Measurements from ENCODE around the gene NF1.
A peak's percentile ranks its signal among the peaks of the same experiment; 100 is the strongest.

Gene NF1

GRCh38 chr17:31357839-31358394, 263.1 kb downstream of the NF1 start:
- H3K36me3 ChIP-seq (ENCODE audit: control insufficient read depth, insufficient read depth, low read length): no peaks in the 10 kb centered on the region
- no peak overlapping the region for H3K27ac ChIP-seq (ENCODE audit: low read depth, low read length)
- H3K4me1 ChIP-seq (ENCODE audit: control insufficient read depth, low read depth, low read length): no peaks in the 10 kb centered on the region
- no peak overlapping the region for H3K4me2 ChIP-seq (ENCODE audit: low read length)
- H3K27me3 ChIP-seq (ENCODE audit: insufficient read depth, low read length, poor library complexity): no peaks in the 10 kb centered on the region
- no peak overlapping the region for H3K56ac ChIP-seq (ENCODE audit: low read length)
- no peaks in the 10 kb centered on the region for H3K79me2 ChIP-seq (ENCODE audit: control insufficient read depth, insufficient read depth, low read length)
- no CpG with 5 or more reads among the region's 3 CpGs for whole genome bisulfite sequencing (ENCODE audit: extremely low coverage, insufficient coverage, low lambda C conversion rate)
- H3K4ac ChIP-seq (ENCODE audit: low read depth, low read length): no peak overlapping the region
- H4K8ac ChIP-seq (ENCODE audit: low read depth, low read length): no peak overlapping the region
- H2BK15ac ChIP-seq (replicated peaks; ENCODE audit: low read depth): no peak overlapping the region
- DNase-seq: no peak
- H2BK120ac ChIP-seq (ENCODE audit: low read depth, low read length): no peak overlapping the region
- no peak overlapping the region for H3K18ac ChIP-seq (ENCODE audit: low read length)
- no peak overlapping the region for H3K9ac ChIP-seq (ENCODE audit: low read length)
- no peak overlapping the region for H2BK5ac ChIP-seq (ENCODE audit: low read length)
- H3K23ac ChIP-seq (ENCODE audit: low read length): no peak overlapping the region
- H2AK5ac ChIP-seq (ENCODE audit: low read length): no peak overlapping the region
- H4K5ac ChIP-seq (ENCODE audit: low read length): no peak overlapping the region
- no peak overlapping the region for H3K4me3 ChIP-seq (ENCODE audit: low read length)
- no peaks in the 10 kb centered on the region for H3K79me1 ChIP-seq (ENCODE audit: low read length)

- H3K79me1 ChIP-seq (ENCODE audit: low read length): no peaks in the 10 kb centered on the region
- no peak overlapping the region for H3K27ac ChIP-seq (ENCODE audit: low read depth, low read length)
- no peaks in the 10 kb centered on the region for H3K36me3 ChIP-seq (ENCODE audit: control insufficient read depth, insufficient read depth, low read length)
Measured at GRCh38 chr17:31364012-31364411, 269.2 kb downstream of the NF1 start.

GRCh38 chr17:31366088-31366487, 271.3 kb downstream of the NF1 start:
- H3K27ac ChIP-seq (ENCODE audit: low read depth, low read length): no peak overlapping the region
- no peaks in the 10 kb centered on the region for H3K36me3 ChIP-seq (ENCODE audit: control insufficient read depth, insufficient read depth, low read length)
- H3K56ac ChIP-seq (ENCODE audit: low read length): no peak overlapping the region
- no peak overlapping the region for H4K5ac ChIP-seq (ENCODE audit: low read length)
- H2AK5ac ChIP-seq (ENCODE audit: low read length): no peak overlapping the region
- H4K8ac ChIP-seq (ENCODE audit: low read depth, low read length): no peak overlapping the region
- H2BK120ac ChIP-seq (ENCODE audit: low read depth, low read length): no peak overlapping the region
- H3K79me1 ChIP-seq (ENCODE audit: low read length): no peaks in the 10 kb centered on the region
- H3K4me1 ChIP-seq (ENCODE audit: control insufficient read depth, low read depth, low read length): no peaks in the 10 kb centered on the region
- no peak overlapping the region for H3K23ac ChIP-seq (ENCODE audit: low read length)
- no peak overlapping the region for H3K18ac ChIP-seq (ENCODE audit: low read length)
- DNase-seq: no peak
- no peak overlapping the region for H3K4ac ChIP-seq (ENCODE audit: low read depth, low read length)
- H3K79me2 ChIP-seq (ENCODE audit: control insufficient read depth, insufficient read depth, low read length): no peaks in the 10 kb centered on the region
- no peak overlapping the region for H2BK5ac ChIP-seq (ENCODE audit: low read length)
- H3K4me2 ChIP-seq (ENCODE audit: low read length): no peak overlapping the region
- no peak overlapping the region for H3K4me3 ChIP-seq (ENCODE audit: low read length)
- no peak overlapping the region for H3K9ac ChIP-seq (ENCODE audit: low read length)
- H2BK15ac ChIP-seq (replicated peaks; ENCODE audit: low read depth): no peak overlapping the region
- no CpG with 5 or more reads among the region's 4 CpGs for WGBS (ENCODE audit: extremely low coverage, insufficient coverage, low lambda C conversion rate)
- no peaks in the 10 kb centered on the region for H3K27me3 ChIP-seq (ENCODE audit: insufficient read depth, low read length, poor library complexity)

More at GRCh38 chr17:31364012-31364411, 269.2 kb downstream of the NF1 start:
- Histone ChIP-seq H3K56ac (ENCODE audit: low read length) (no peak overlapping the region), H4K8ac (ENCODE audit: low read depth, low read length) (no peak overlapping the region), H3K9ac (ENCODE audit: low read length) (no peak overlapping the region), H3K23ac (ENCODE audit: low read length) (no peak overlapping the region), H2BK5ac (ENCODE audit: low read length) (no peak overlapping the region), H3K4me2 (ENCODE audit: low read length) (no peak overlapping the region), H2BK15ac (replicated peaks; ENCODE audit: low read depth) (no peak overlapping the region), H4K5ac (ENCODE audit: low read length) (no peak overlapping the region), H3K4ac (ENCODE audit: low read depth, low read length) (no peak overlapping the region), H2BK120ac (ENCODE audit: low read depth, low read length) (no peak overlapping the region), H3K4me1 (ENCODE audit: control insufficient read depth, low read depth, low read length) (no peaks in the 10 kb centered on the region), H3K79me2 (ENCODE audit: control insufficient read depth, insufficient read depth, low read length) (no peaks in the 10 kb centered on the region), H2AK5ac (ENCODE audit: low read length) (no peak overlapping the region), H3K18ac (ENCODE audit: low read length) (no peak overlapping the region), H3K27me3 (ENCODE audit: insufficient read depth, low read length, poor library complexity) (no peaks in the 10 kb centered on the region), H3K4me3 (ENCODE audit: low read length) (no peak overlapping the region)
- no CpG with 5 or more reads among the region's 6 CpGs for WGBS (ENCODE audit: extremely low coverage, insufficient coverage, low lambda C conversion rate)
- DNase-seq: no peak

- H3K79me1 ChIP-seq (ENCODE audit: low read length): no peaks in the 10 kb centered on the region
- H4K5ac ChIP-seq (ENCODE audit: low read length): no peak overlapping the region
- no peak overlapping the region for H3K27ac ChIP-seq (ENCODE audit: low read depth, low read length)
- no peak overlapping the region for H3K4me2 ChIP-seq (ENCODE audit: low read length)
- no peak overlapping the region for H3K23ac ChIP-seq (ENCODE audit: low read length)
- no peak overlapping the region for H2BK5ac ChIP-seq (ENCODE audit: low read length)
- no peaks in the 10 kb centered on the region for H3K27me3 ChIP-seq (ENCODE audit: insufficient read depth, low read length, poor library complexity)
- H3K4me3 ChIP-seq (ENCODE audit: low read length): no peak overlapping the region
- no peak overlapping the region for H3K18ac ChIP-seq (ENCODE audit: low read length)
- no peaks in the 10 kb centered on the region for H3K4me1 ChIP-seq (ENCODE audit: control insufficient read depth, low read depth, low read length)
- H3K79me2 ChIP-seq (ENCODE audit: control insufficient read depth, insufficient read depth, low read length): no peaks in the 10 kb centered on the region
- H2AK5ac ChIP-seq (ENCODE audit: low read length): no peak overlapping the region
- H3K4ac ChIP-seq (ENCODE audit: low read depth, low read length): no peak overlapping the region
- peak overlapping the region; percentile 88 for H2BK120ac ChIP-seq (ENCODE audit: low read depth, low read length)
- no peak for DNase-seq
- H2BK15ac ChIP-seq (replicated peaks; ENCODE audit: low read depth): no peak overlapping the region
- H3K9ac ChIP-seq (ENCODE audit: low read length): no peak overlapping the region
- H4K8ac ChIP-seq (ENCODE audit: low read depth, low read length): no peak overlapping the region
- no peak overlapping the region for H3K56ac ChIP-seq (ENCODE audit: low read length)
- no peaks in the 10 kb centered on the region for H3K36me3 ChIP-seq (ENCODE audit: control insufficient read depth, insufficient read depth, low read length)
Measured at GRCh38 chr17:31369266-31369665, 274.5 kb downstream of the NF1 start.

GRCh38 chr17:31371511-31372097, 276.8 kb downstream of the NF1 start:
- Histone ChIP-seq H2BK15ac (replicated peaks; ENCODE audit: low read depth) (no peak overlapping the region), H3K36me3 (ENCODE audit: control insufficient read depth, insufficient read depth, low read length) (no peaks in the 10 kb centered on the region), H4K8ac (ENCODE audit: low read depth, low read length) (no peak overlapping the region), H3K79me1 (ENCODE audit: low read length) (no peaks in the 10 kb centered on the region), H3K23ac (ENCODE audit: low read length) (no peak overlapping the region), H3K4me2 (ENCODE audit: low read length) (no peak overlapping the region), H3K79me2 (ENCODE audit: control insufficient read depth, insufficient read depth, low read length) (no peaks in the 10 kb centered on the region), H3K27me3 (ENCODE audit: insufficient read depth, low read length, poor library complexity) (no peaks in the 10 kb centered on the region), H3K4me3 (ENCODE audit: low read length) (no peak overlapping the region), H2AK5ac (ENCODE audit: low read length) (no peak overlapping the region), H3K4ac (ENCODE audit: low read depth, low read length) (no peak overlapping the region), H3K56ac (ENCODE audit: low read length) (no peak overlapping the region), H3K9ac (ENCODE audit: low read length) (no peak overlapping the region), H3K18ac (ENCODE audit: low read length) (no peak overlapping the region), H2BK120ac (ENCODE audit: low read depth, low read length) (no peak overlapping the region), H3K27ac (ENCODE audit: low read depth, low read length) (no peak overlapping the region), H2BK5ac (ENCODE audit: low read length) (no peak overlapping the region), H3K4me1 (ENCODE audit: control insufficient read depth, low read depth, low read length) (no peaks in the 10 kb centered on the region), H4K5ac (ENCODE audit: low read length) (no peak overlapping the region)
- no CpG with 5 or more reads among the region's 4 CpGs for WGBS (ENCODE audit: extremely low coverage, insufficient coverage, low lambda C conversion rate)
- no peak for DNase-seq
